Mesodermal cell (in vitro differentiated cells): Measurements from ENCODE around the gene KIAA1549.

ENCODE experiments used
- H3K27ac ChIP-seq: 2 replicates; pipeline ENCODE4 v1.7.0; 2013; ENCODE audit warnings: mild to moderate bottlenecking, low read depth, low read length, moderate library complexity; ENCODE audit not compliant: severe bottlenecking
- H3K36me3 ChIP-seq: 2 replicates; pipeline ENCODE4 v1.7.1; 2013; ENCODE audit warnings: mild to moderate bottlenecking, low read length, moderate library complexity; ENCODE audit not compliant: control insufficient read depth, insufficient read depth
- H3K4me1 ChIP-seq: one replicate; pipeline ENCODE4 v1.7.1; 2013; ENCODE audit warnings: mild to moderate bottlenecking, low read length; ENCODE audit not compliant: insufficient read depth, control insufficient read depth, poor library complexity, severe bottlenecking
- H3K4me3 ChIP-seq: 2 replicates; pipeline ENCODE4 v1.7.0; 2013; ENCODE audit warnings: low read length, control low read depth, mild to moderate bottlenecking; ENCODE audit not compliant: insufficient read depth, poor library complexity, severe bottlenecking; ENCODE audit errors: extremely low read depth
- H3K9me3 ChIP-seq: 2 replicates; pipeline ENCODE4 v1.7.1; 2013; ENCODE audit warnings: mild to moderate bottlenecking, low read length, moderate library complexity; ENCODE audit not compliant: control insufficient read depth
- WGBS, 2 experiments: methylation state at CpG; one replicate each; pipeline ENCODE4 v1.1.5; 2013; ENCODE audit warnings: missing lambda C conversion rate in 2 of 2; ENCODE audit not compliant: insufficient coverage in 2 of 2; 5-methylcytosine and 5-hydroxymethylcytosine counted together

Gene KIAA1549

GRCh38 chr7:138974675-138975292 is 6.4 kb downstream of the KIAA1549 start:
- Histone ChIP-seq H3K36me3 (peaks cover 6% of the 10 kb centered on the region), H3K4me3 (no peak overlapping the region), H3K9me3 (no peaks in the 10 kb centered on the region), H3K4me1 (peaks cover 29% of the 10 kb centered on the region), H3K27ac (no peak overlapping the region)
- WGBS, 2 experiments, result 56 to 60% methylated on average over 5 of the region's 5 CpGs

GRCh38 chr7:138974103-138974502 is 7.1 kb downstream of the KIAA1549 start:
- no peak overlapping the region for H3K27ac ChIP-seq
- WGBS, 2 experiments, result 64 to 87% methylated on average over 2 to 4 of the region's 4 CpGs

GRCh38 chr7:138970952-138971351 is 10.2 kb downstream of the KIAA1549 start:
- 91 to 94% methylated on average over 4 to 6 of the region's 6 CpGs for WGBS, 2 experiments
- Histone ChIP-seq H3K36me3 (peaks cover 3% of the 10 kb centered on the region), H3K27ac (no peak overlapping the region), H3K9me3 (peaks cover 7% of the 10 kb centered on the region), H3K4me1 (peaks cover 6% of the 10 kb centered on the region), H3K4me3 (no peak overlapping the region)

More at GRCh38 chr7:138974103-138974502, 7.1 kb downstream of the KIAA1549 start:
- Histone ChIP-seq H3K9me3 (no peaks in the 10 kb centered on the region), H3K4me3 (no peak overlapping the region), H3K4me1 (peaks cover 22% of the 10 kb centered on the region), H3K36me3 (peaks cover 3% of the 10 kb centered on the region)

- 93 to 97% methylated on average over 7 of the region's 7 CpGs for WGBS, 2 experiments
- Histone ChIP-seq H3K27ac (no peak overlapping the region), H3K4me1 (peaks cover under 1% of the 10 kb centered on the region), H3K9me3 (peaks cover 7% of the 10 kb centered on the region), H3K36me3 (peaks cover 3% of the 10 kb centered on the region), H3K4me3 (no peak overlapping the region)
Observed at GRCh38 chr7:138970446-138970845, 10.7 kb downstream of the KIAA1549 start.

- 87 to 94% methylated on average over 3 of the region's 4 CpGs for WGBS, 2 experiments
- H3K4me3 ChIP-seq, result no peak overlapping the region
- H3K9me3 ChIP-seq, result peaks cover 7% of the 10 kb centered on the region
- peaks cover 9% of the 10 kb centered on the region for H3K36me3 ChIP-seq
- no peaks in the 10 kb centered on the region for H3K4me1 ChIP-seq
- no peak overlapping the region for H3K27ac ChIP-seq
Observed at GRCh38 chr7:138967159-138967558, 14.0 kb downstream of the KIAA1549 start.

- peaks cover 9% of the 10 kb centered on the region for H3K36me3 ChIP-seq
- H3K4me3 ChIP-seq, result no peak overlapping the region
- H3K27ac ChIP-seq, result no peak overlapping the region
- H3K9me3 ChIP-seq, result peaks cover 7% of the 10 kb centered on the region
- H3K4me1 ChIP-seq, result no peaks in the 10 kb centered on the region
- WGBS, 2 experiments, result 93 to 94% methylated on average over 5 to 10 of the region's 15 CpGs
Observed at GRCh38 chr7:138964624-138965436, 16.4 kb downstream of the KIAA1549 start.

- peaks cover 9% of the 10 kb centered on the region for H3K36me3 ChIP-seq
- H3K4me1 ChIP-seq, result no peaks in the 10 kb centered on the region
- no CpG with 5 or more reads among the region's 5 CpGs for WGBS, 2 experiments
- H3K27ac ChIP-seq, result no peak overlapping the region
- peaks cover 7% of the 10 kb centered on the region for H3K9me3 ChIP-seq
- no peak overlapping the region for H3K4me3 ChIP-seq
Observed at GRCh38 chr7:138963675-138964074, 17.5 kb downstream of the KIAA1549 start.

GRCh38 chr7:138962561-138963270 is 18.5 kb downstream of the KIAA1549 start:
- WGBS, 2 experiments, result 87 to 88% methylated on average over 7 to 10 of the region's 10 CpGs
- H3K4me3 ChIP-seq, result no peak overlapping the region

GRCh38 chr7:138961159-138961558 is 20.0 kb downstream of the KIAA1549 start:
- Histone ChIP-seq H3K9me3 (no peaks in the 10 kb centered on the region), H3K36me3 (peaks cover 9% of the 10 kb centered on the region), H3K27ac (no peak overlapping the region), H3K4me1 (no peaks in the 10 kb centered on the region), H3K4me3 (no peak overlapping the region)
- WGBS, 2 experiments, result 72 to 74% methylated on average over 8 of the region's 8 CpGs

More at GRCh38 chr7:138962561-138963270, 18.5 kb downstream of the KIAA1549 start:
- Histone ChIP-seq H3K36me3 (peaks cover 9% of the 10 kb centered on the region), H3K27ac (no peak overlapping the region), H3K9me3 (peaks cover 7% of the 10 kb centered on the region), H3K4me1 (no peaks in the 10 kb centered on the region)

GRCh38 chr7:138958391-138958956 is 22.7 kb downstream of the KIAA1549 start:
- no peak overlapping the region for H3K27ac ChIP-seq
- no peak overlapping the region for H3K4me3 ChIP-seq
- peaks cover 7% of the 10 kb centered on the region for H3K4me1 ChIP-seq
- H3K36me3 ChIP-seq, result peaks cover 3% of the 10 kb centered on the region
- no peaks in the 10 kb centered on the region for H3K9me3 ChIP-seq
- WGBS, 2 experiments, result 88 to 100% methylated on average over 4 to 5 of the region's 6 CpGs
